Heart left ventricle (tissue), 13 donors: Measurements from ENCODE around the gene MGAT5.

ENCODE experiments used
- CTCF ChIP-seq, 12 donors: fragments of 200-600 bp; sonication (generic) in 4 of 12; IDR thresholded peaks; one replicate each; pipeline versions ENCODE4 v1.5.0 to v1.8.0; 2018 to 2022; ENCODE audit warnings: antibody characterized with exemption in 12 of 12, mild to moderate bottlenecking in 5 of 12
- POLR2A ChIP-seq, 2 donors: fragments of 450-650 bp; IDR thresholded peaks; one replicate each; pipeline ENCODE4 v1.6.1; 2017; ENCODE audit warnings: antibody characterized with exemption in 2 of 2, mild to moderate bottlenecking in 2 of 2, moderate library complexity in 2 of 2
- donor health status: ischemic (EF 13 %, LVEDD 7.1; RV severe dilation, severe dysfunction).
- donor health status: DM: no; HTN: yes; CAD: no.
- donor health status: DM: no; HTN: no; CAD: no.
- donor health status: ischemic (EF 25% LVEDD 6.9; RV normal size, moderate dysfunction).
- donor health status: ischemic (EF 25% LVEDD 5.7; RV mildly dilated, moderate dysfunction).
- donor health status: ischemic (EF 35%, LVEDD 5.7; RV mildly dilated, moderate dysfunction).
- donor health status: nonischemic (EF 11% LVEDD 7.7; RV severe dilation, severe dysfunction).
- donor health status: DM: yes; HTN: yes; CAD: no.
- donor health status: PGD.
- donor health status: ischemic (EF 29% LVEDD 5.4; RV normal size, mild dysfunction).
- donor health status: nonischemic (EF 23%, LVEDD 6.1; RV moderate dilation, normal function).

DNA sequence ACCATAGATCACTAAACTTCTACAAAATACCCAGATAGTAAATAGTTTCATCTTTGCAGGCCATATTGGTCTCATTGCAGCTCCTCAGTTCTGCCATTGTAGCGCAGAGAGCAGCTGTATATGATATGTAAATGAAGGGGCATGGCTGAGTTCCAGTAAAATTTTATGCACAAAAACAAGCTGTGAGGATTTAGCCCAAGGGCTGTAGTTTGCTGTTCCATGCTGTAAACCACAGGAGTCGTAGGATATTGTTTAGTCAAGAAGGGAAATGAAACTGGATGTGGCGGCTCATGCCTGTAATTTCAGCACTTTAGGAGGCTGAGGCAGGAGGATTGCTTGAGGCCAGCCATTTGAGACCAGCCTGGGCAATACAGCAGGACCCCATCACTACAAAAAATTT, 83.0 kb downstream of the MGAT5 start:
- TF ChIP-seq CTCF (IDR thresholded peaks at IDR 0.05) = no peak
- no peak for TF ChIP-seq POLR2A (IDR thresholded peaks at IDR 0.05)
